Measurements from ENCODE around the gene PGLYRP4.

Gene PGLYRP4

DNA sequence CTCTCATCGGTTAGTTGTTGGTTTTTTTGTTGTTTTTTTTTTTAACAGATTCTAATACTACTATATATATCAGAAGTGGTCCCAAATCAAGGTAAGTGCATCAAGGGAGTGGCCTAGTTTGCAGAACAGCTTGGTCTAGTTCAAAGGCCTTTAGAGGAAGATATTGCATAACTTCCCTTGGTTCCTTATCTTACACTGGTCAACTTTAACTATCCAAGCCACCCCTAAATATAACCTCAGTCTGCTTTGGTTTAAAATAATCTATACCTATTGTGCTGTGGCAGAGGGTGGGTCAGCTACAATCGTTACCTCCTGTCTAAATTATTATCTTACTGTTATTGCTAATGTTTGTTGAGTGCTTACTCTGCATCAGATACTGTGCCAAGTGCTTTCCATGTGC, 19.9 kb upstream of the PGLYRP4 start (continued):
- TF ChIP-seq KLF7 (tag by site-specific recombination; IDR thresholded peaks at IDR 0.05; ENCODE audit: borderline replicate concordance) (no peak), ZNF140 (tag by site-specific recombination; IDR thresholded peaks at IDR 0.05) (no peak), AEBP2 (tag by site-specific recombination; IDR thresholded peaks at IDR 0.05; ENCODE audit: borderline replicate concordance) (no peak), ZNF473 (tag by site-specific recombination; IDR thresholded peaks at IDR 0.05) (no peak), ZNF660 (tag by site-specific recombination; IDR thresholded peaks at IDR 0.05) (no peak), ZNF433 (tag by site-specific recombination; IDR thresholded peaks at IDR 0.05; ENCODE audit: low read depth) (no peak), ZNF518A (tag by site-specific recombination; conservative IDR thresholded peaks at IDR 0.05; ENCODE audit: low read depth) (no peak), KLF8 (tag by site-specific recombination; IDR thresholded peaks at IDR 0.05) (no peak), ZSCAN16 (tag by site-specific recombination; IDR thresholded peaks at IDR 0.05) (no peak), ZNF626 (tag by site-specific recombination; IDR thresholded peaks at IDR 0.05) (no peak), GLI4 (tag by site-specific recombination; IDR thresholded peaks at IDR 0.05) (no peak), ZNF664 (tag by site-specific recombination; IDR thresholded peaks at IDR 0.05) (no peak)

GRCh38 chr1:153367090-153367489, 18.4 kb upstream of the PGLYRP4 start:
- CTCF ChIA-PET: interaction anchor here (0.6 to 2.0 kb wide), 2 partner anchors 15 to 80 kb away, joined by 4 read pairs; no protein-coding TSS in a partner anchor
- no peaks in the 10 kb centered on the region for H3K36me3 ChIP-seq (ENCODE audit: control insufficient read depth in 2 of 2, insufficient read depth in 1 of 2, low read length in 2 of 2)
- no peaks in the 10 kb centered on the region for H3K4me1 ChIP-seq (ENCODE audit: control insufficient read depth, insufficient read depth, low read length)
- no peak overlapping the region for H3K4me3 ChIP-seq (ENCODE audit: low read depth, low read length)
- POLR2A ChIA-PET: no interaction called here
- H3K27ac ChIP-seq (ENCODE audit: extremely low read depth, low read depth, low read length): no peak overlapping the region
- H3K9me3 ChIP-seq (ENCODE audit: control insufficient read depth, insufficient read depth, low read depth, low read length): no peaks in the 10 kb centered on the region
- no peak for TF ChIP-seq ZNF704 (tag by site-specific recombination; IDR thresholded peaks at IDR 0.05)
- TF ChIP-seq GLIS1 (tag by site-specific recombination; IDR thresholded peaks at IDR 0.05): no peak
- no peak for TF ChIP-seq ZNF18 (tag by site-specific recombination; IDR thresholded peaks at IDR 0.05)
- TF ChIP-seq ZNF777 (tag by site-specific recombination; IDR thresholded peaks at IDR 0.05; ENCODE audit: borderline replicate concordance): no peak
- no peak for TF ChIP-seq ZNF433 (tag by site-specific recombination; IDR thresholded peaks at IDR 0.05; ENCODE audit: low read depth)
- no peak for TF ChIP-seq ZNF621 (tag by site-specific recombination; IDR thresholded peaks at IDR 0.05)
- TF ChIP-seq ZNF169 (tag by site-specific recombination; IDR thresholded peaks at IDR 0.05): no peak
- TF ChIP-seq SP3 (tag by site-specific recombination; IDR thresholded peaks at IDR 0.05): no peak
- no peak for TF ChIP-seq ZNF529 (tag by site-specific recombination; IDR thresholded peaks at IDR 0.05; ENCODE audit: insufficient replicate concordance)
- no peak for TF ChIP-seq ZNF639 (tag by site-specific recombination; IDR thresholded peaks at IDR 0.05)
- TF ChIP-seq ATF2 (tag by site-specific recombination; IDR thresholded peaks at IDR 0.05; ENCODE audit: low read depth): no peak
- TF ChIP-seq, protein P1, sequence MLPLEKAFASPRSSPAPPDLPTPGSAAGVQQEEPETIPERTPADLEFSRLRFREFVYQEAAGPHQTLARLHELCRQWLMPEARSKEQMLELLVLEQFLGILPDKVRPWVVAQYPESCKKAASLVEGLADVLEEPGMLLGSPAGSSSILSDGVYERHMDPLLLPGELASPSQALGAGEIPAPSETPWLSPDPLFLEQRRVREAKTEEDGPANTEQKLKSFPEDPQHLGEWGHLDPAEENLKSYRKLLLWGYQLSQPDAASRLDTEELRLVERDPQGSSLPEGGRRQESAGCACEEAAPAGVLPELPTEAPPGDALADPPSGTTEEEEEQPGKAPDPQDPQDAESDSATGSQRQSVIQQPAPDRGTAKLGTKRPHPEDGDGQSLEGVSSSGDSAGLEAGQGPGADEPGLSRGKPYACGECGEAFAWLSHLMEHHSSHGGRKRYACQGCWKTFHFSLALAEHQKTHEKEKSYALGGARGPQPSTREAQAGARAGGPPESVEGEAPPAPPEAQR (tag by site-specific recombination; IDR thresholded peaks at IDR 0.05): no peak
- no peak for TF ChIP-seq ZNF426 (tag by site-specific recombination; IDR thresholded peaks at IDR 0.05)

All from HEK293 (cell line).